Forelimb muscle (tissue), 1 donor: Measurements from ENCODE around the gene PRKCH. TPM values are rescaled to one million over a fixed set of nuclear protein-coding genes. Genes with fewer than 3 reads are reported as not detected.

Experiments used
- DNase-seq: peaks from one replicate; pipeline ENCODE4 v3.0.0-alpha.2; 2013; ENCODE audit warnings: low read depth
- polyA plus RNA-seq: library from polyadenylated mRNA; unstranded; fragments of 120-200 nt; gene quantifications from one replicate; pipeline ENCODE4 v1.2.1, GENCODE V29; 2013; ENCODE audit not compliant: insufficient read length

The PRKCH gene
- polyA plus RNA-seq, 1 donor: 11.5 TPM

DNA sequence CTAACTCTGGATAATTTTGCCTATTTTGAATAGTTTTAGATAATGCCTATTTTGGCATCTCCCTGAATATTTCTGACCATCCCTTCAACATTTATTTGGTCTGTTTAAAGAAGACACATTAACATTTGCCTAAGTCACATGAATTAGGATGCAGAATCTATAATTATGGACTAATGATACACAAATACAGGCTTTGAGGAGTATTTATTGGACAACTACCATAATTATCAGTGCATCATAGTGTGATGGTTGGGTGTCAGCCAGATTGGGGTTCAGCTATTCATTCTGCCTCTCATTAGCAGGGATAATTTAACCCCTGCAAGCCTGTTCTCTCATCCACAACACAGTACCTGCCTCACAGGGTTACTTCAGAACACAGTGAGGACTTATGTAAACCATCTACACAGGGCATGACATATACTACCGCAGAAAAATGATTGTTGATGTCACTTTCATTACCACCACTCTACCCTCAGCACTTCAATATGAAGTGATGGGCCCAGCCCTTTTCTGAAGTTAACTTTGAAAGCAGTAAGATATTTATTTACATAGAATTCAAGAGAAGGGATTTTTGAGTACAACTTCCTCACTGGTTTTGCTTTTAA, 14.4 kb downstream of the PRKCH start:
- DNase-seq: no peak

DNA sequence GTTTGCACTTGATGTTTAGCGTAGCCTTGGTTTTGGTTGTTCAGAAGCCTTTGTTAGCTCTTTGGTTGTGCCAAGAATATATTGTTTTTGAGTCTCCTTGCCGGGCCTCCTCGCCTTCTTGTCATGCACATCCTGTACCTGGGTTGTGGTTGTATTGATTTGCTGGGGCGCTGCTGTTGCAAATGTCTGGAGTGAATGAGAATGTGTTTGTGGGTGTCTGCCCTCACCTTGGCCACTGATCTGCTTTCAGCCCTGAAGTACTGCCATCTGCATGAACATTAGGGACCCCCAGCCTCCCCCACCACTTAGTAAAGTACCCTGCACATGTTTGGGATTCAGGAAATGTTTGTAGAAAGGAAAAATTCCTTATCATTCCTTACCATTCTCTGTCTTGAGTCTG, 16.5 kb downstream of the PRKCH start:
- DNase-seq: no peak

DNA sequence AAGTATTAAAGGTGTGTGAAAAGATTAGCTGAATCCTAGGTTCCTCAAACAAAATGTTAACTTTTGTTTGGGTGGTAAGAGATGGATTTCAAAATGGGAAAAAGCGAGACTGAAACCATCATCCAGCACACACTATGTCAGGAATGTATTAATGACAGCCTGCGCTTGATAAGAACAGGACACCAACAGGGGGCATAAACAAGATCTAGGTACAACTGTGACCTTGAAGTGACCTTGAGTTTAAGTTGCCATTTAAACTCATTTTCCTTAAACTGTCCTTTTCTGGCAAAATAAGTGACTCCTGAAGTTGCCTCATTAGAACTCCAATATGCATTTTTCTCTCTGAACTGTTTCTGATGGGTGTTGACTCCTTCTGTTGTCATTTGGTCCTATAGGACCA, 17.1 kb downstream of the PRKCH start:
- no peak for DNase-seq

DNA sequence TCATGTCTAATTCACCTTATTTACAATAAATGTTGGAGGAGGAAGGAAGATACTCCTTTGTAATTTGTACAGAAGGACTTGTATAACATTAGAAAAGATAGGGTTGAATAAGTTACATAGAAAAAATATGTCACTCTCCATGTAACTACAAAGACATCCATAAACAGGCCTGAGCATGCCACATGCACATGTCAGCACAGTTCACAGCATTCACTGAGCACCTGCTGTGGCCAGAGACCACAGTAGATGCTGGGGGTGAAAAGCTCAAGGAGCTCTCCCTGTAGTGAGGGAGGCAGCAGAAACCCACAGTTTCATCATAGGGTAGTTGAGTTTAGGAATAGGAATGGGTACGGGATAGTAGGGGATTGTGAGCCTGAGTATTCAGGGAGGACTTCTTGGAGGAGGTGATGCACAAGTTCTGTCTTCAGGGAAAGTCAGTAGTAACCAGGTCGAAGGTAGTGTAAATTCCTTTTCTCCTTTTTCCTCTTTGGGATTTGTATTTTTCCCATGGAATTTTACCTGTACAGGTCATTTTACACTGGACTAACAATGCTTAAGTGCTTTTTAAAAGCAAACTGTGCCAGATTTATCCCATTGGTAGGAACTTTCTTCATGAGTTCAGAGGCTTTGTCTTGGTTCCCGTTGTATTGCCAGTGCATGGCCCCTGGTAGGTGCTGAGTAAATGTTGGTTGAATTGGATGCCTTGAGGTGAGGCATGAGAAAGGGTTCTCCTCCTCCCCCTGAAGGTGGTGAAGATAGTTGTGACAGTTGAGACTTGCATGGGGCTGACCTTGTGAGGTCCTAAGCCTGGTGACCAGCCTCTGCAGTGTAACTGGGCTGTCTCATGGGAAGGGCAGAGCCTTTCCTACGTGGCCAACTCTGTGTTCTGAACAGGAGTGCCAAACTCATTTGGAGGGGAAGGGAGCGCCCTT, 20.2 kb downstream of the PRKCH start:
- DNase-seq: no peak

DNA sequence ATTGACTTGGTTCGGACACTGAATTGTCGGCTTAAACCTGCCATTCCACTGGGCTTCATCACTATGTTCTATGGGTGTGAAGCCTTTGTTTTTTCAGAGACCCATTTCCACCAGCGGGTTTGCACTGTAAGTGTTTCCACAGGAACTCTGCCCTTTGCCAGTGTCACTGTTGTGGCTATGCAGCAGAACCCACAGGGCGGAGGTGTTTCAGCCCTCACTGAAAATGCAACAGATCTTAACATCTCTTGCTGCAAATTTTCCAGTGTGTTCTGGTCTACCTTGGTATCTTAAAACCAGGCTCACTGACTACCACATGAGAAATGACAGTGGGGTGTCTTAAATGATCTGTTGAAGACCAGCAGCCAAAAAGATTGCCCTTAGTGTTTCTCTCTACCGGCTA, 21.1 kb downstream of the PRKCH start:
- no peak for DNase-seq

DNA sequence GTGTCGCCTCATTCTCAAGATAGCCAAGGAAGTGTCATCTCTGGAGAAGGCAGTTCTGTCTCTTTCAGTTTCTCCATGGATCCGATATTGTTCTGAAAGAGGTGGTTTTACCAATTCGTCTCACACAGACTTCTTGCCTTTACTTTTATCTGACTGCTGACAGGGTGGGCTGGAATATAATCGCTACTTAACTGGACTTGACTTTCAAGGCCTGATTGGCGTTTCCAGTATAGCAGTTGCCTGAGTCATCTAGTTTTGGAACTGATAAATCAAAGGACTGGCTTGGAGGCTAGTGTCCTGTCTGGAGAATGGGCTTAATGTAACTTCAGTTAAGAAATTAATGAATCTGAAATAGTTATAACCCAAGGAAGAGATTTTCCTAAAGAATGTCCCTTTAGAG, 21.6 kb downstream of the PRKCH start:
- no peak for DNase-seq

DNA sequence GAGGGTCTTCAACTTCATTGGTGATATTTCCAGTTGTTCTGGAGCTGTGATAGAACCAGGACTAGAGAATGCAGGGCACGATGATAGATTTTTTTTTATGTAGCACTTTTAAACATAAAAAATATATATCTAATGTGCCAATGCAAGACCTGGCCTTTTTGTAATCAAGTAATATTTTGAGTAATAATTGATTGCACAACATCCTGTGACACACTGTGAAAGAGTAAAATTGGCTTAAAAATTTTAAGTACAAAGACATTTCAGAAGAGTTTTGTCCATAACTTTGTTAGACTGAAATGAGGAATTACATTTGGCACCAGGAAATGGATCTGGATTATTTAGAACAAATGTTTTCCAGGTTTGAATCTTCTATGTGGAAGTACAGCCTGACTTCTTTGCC, 22.1 kb downstream of the PRKCH start:
- no peak for DNase-seq

DNA sequence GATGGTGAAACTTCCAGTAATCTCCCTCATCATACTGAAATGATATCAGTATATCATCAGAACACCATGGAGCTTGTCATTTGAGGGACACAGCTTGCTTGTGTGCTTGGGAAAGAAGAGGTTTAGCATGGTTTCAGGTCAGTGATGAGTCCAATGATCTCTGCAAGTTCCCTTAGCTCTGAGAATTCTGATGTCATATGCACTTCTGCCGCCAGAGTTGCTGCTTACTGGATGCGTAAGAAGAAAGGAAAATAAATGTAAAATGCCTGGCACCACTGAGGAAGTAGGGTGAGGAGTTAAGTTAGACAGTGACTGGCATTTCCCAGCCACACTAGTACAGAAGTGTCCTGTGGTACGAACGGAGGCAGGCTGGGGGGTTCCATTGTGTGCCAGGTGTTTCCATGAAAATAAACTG, 22.6 kb downstream of the PRKCH start:
- no peak for DNase-seq

DNA sequence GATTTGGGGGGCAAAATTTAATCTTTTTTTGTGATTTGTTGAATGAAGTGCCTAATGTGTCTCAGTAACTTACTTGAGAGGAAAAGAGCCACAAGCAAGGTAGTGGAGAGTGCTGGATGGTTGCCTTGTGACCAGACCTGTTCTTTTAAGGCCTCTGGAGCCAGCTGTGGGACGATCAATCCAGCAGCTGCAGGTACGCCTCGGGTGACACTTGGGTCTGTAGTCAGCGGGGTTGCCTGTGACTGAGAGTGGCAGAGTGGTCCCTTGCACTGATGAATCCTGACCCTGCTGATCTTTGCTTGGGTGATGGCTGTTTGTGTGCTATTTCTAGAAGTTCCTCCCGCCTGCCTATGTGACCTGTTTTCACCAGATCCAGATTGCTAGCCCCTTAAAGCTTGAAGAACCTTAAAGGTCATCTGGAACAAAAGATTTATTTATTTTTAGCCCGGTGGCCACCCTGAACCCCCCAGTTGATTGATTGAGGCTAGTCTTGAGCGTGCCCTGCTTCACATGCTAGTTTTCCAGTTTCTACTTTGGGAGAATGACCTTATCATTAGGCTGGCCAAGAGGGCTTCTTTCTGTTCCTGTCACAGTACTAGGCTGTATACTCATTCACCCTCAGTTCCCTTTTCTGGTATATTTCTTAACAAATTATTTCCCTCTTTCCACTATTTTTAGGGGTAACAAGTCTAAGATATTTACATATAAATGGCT, 23.2 kb downstream of the PRKCH start:
- no peak for DNase-seq

DNA sequence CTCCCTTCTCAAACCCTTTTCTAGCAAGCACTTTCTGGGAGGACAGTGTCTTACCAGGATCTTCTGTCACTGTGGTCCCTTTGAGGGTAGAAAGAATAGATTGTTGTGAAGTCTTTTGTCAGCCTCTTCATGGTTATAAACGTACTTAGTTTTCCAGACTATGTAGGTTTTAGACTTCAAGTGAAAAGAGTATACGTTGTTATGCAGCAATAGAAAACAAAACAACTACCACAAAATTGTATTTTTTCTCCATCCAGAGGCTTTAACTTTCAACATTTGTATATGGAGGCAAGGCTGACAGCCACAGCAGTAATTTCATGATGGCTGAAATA, 23.7 kb downstream of the PRKCH start:
- DNase-seq: no peak

DNA sequence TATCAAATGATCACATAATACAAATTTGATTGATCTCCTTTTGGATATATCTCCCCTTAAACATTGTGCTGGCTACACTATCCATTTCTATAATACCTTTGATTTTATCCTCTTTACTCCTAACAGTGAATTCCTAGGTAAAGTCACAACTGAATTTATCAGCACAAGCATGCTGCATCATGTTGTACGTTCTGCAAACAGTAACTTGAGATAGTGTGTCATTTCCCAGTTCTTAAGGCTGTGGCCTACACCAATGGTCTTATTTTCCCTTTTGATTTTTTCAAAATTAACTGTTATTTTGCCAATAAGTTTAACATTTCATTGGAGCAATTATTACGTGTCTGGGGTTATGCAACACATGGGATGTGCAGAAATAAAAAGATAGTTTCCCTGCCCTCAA, 24.8 kb downstream of the PRKCH start:
- DNase-seq: no peak

DNA sequence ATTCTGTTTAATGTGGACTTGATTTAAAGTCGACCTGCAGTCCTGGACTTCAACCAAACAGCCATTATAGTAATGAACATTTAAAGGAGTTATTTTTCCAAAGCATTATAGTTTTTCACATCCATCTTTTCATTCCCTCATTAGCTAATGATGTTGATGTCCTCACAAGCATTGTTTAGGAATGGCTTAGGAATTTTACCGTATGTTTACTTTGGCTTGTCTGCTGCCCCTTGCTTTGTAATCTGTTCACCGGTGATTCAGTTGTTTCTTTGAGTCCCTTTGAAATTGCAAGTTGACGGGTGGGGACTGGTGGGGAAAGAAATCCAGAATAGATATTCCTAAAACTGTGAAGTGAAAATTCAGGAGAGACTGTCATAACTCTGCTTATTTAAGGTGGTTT, 25.4 kb downstream of the PRKCH start:
- DNase-seq: no peak

DNA sequence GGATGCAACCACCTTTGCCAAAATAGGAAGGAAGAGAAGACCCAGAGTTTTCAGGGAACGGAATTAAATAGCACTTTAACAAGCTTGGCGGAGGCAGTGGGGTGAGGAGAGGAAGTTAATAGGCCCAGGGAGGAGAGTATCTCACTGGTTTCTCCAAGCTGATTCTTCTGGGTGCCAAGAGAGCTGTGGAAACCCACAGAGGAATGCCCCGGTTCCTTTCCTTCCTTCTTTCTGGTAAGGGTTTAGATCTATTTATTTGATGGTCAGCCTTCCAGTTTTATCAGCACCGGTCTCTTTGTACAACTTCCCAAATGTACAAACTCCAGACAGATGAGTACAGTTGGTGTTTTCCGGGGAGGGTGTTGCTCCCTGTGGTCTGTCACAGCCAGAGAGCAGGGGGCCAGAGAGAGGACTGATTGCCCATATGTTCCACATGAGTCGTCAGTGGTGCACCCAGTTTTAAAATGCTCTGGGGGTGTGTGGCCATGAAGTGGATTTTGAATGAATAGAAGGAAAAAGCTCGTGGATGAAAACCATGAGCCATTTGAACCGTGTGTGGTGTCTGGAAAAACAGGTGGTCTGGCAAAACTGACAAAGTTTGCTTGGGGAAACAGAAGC, 26.6 kb downstream of the PRKCH start:
- no peak for DNase-seq

DNA sequence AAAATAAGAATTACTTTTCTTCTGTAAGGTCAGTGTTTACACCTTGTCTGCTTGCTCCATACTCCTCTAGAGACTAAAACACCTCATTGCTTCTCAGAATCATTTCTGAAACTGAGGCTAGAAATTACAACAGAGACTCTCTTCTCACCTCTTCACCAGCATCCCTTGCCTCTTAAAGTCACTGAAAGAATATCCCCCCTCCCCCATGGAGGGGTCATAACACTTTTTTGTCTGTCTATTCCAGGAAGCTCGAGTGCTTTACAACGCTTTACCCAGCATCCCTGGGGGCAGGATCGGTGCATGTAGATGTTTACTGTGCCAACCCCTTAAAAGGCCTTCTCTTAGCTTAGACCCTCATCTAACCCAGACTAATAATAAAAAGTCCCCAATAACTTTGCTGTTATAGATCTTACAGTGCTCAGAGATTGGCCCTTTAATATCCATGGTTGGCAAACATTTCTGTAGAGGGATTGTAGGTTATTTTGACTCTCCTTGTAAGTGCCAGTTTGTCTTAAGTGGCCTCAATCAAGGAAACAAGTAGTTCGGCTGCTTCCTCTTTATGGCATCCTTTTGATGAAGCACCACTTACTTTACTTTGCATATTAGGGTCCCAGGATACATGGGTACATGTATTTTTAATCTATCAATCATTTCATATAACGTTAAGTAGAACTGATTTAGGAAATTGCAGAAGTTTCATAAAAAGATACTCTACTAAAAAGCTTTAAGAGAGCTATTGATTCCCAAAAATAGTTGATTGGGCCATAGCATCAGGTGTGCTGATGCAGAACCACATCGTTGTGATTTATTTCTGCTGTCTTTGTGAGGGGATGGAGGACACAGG, 29.3 kb downstream of the PRKCH start:
- DNase-seq: no peak

DNA sequence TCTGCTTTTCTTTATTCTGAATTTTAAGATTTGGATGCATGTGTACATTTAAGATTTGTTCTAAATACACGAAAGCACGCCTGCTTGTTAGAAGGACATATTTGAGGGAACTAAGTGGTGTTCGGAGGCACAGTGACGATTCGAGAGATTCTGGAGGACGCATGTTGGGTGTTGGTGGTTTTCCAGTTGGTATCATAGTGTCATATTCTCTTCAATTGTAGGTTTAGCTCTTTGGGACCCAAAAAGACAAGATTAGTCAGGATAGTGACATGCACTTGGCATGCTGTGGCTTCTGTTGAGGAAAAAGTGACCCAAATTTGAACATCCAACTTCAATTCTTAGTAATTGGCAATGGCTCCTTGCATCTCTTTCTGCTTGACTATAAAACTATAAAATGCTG, 30.1 kb downstream of the PRKCH start:
- no peak for DNase-seq

DNA sequence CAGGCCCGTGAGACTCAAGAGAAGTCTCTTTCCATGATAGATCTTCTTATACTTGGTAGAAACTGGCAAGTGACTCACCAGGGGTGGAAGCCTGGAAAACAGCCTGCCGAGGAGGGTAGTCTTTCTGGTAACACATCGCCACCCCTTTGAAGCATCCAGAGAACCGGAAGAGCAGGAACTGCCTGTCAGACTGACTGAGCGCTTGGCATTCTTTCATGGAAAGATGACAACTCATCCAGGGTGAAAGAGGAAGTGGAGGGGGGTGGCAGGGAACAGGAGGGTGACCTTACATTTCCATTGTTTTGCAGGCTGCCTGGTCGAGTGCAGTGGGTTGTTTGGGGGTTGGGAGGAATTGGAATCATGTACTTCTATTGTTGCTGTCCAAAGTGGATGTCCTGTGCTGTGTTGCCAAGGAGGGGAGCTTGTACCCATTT, 34.5 kb downstream of the PRKCH start:
- DNase-seq: no peak

DNA sequence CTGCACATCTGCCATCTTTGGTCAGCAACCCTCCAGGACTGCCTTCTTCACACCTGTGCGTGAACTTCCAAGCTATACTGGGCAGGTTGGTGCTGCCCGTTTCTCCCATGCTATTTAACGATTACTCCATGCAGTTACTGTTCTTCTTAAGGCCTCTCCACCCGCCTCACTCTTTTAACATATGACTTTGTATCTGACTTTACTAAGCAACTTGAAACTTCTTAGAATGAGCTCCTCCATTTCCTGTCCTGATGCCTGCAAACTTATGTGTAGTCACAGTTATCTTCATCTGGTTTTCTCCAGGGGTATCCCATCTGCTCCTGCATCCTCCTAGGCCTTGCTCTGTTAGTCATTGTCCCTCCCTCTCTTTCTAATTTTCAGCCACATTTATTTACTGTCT, 35.7 kb downstream of the PRKCH start:
- no peak for DNase-seq

DNA sequence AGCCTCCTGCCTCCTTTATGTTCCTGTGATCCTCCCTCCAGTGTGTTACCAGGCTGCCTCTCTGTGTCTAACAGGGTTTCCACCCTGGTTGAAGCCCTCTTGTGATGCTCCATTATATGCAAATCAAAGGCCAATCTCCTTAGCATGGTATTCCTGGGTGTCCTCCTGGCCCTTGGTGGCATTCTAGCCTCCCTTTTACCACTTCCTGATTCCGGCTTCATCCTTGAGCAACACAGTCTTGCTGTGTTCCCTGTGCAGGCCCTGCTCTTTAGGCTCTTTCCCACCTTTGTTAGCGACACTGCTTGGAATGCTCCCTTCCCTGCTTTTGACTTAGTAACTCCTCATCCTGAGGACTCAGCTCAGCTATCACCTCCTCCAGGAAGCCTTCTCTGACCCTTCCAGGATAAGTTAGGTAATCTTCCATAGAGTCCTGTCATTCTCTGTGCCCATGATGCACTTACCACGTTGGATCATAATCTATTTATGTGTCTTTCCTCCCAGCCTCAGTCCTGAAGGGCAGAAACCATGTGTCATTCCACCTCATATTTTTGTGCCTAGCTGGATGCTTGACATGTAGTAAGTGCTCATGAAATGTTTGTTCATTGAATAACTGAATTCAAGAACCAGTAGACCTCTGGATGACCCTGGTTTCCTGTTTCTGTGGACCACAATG, 37.3 kb downstream of the PRKCH start:
- no peak for DNase-seq

DNA sequence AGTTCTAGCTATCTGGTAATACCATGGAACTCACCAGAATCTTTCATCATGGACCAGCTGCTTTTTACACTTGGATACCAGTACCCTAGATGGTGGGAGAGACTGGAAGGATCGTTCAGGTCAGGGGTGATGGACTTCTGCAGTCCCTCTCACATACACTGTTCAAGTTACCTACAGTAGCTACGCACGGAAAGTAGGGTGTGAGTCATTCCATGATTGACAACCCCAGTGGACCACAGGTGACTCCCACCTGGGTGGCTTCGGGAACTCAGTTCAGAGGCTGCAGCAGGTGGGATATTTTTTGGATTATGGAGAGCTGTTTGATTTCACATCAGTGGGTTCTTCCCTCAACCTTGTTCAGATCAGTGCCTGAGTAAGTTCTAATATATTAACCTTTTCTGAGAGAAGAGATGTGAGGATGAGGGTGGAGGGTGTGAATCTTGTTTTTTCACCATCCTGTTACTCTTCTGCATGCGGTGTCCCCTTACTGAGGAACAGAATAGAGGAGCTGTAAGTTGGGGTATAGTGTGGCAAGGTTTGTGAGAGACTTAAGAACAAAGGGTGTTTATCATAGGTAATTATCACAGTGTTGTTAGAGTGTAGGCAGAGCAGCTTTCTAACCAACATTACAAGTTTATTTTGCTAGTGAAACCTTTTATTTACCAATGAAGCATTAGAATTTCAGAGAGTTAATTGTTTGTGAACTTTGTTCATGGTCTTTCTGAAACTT, 39.6 kb downstream of the PRKCH start:
- DNase-seq: no peak

DNA sequence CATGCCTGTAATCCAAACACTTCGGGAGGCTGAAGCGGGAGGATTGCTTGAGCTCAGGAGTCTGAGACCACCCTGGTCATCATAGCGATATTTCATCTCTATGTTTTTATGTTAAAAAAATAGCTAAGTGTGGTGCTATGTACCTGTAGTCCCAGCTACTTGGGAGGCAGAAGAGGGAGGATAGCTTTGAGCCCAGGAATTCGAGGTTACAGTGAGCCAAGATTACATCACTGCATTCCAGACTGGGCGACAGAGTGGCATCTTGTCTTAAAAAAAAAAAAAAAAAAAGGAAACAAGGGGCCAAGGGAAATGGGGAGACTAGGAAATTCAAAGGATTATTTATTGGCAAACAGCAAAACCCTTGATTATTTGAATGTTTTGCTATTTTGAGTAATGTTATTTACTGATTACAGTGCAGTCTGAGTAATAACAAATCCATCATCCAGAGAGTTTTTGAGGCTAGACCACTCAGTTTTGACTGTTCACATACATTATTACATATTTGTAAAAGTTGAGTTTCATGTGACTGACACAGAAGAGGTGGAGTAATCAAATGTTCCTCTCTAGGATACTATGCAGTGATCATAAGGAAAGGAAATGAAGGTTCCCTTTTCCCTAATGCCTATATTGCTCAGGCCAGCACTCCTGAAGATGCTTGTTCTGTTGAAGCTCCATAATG, 40.8 kb downstream of the PRKCH start:
- DNase-seq: no peak
